Measurements from ENCODE around the gene FGFR2.

- TF ChIP-seq CTCF (IDR thresholded peaks at IDR 0.05; ENCODE audit: poor library complexity): peak; percentile 85
- TF ChIP-seq EZH2 (IDR thresholded peaks at IDR 0.05; ENCODE audit: borderline replicate concordance): no peak
- TF ChIP-seq EZH2phosphoT487 (IDR thresholded peaks at IDR 0.05; ENCODE audit: low read depth, severe bottlenecking, unreplicated experiment): no peak
These were observed 10.4 kb upstream of the FGFR2 start for GRCh38 chr10:121608469-121609190.
